Measurements from ENCODE around the gene TNIK.

The TNIK gene

GRCh38 chr3:171358181-171358880 lies 101.9 kb downstream of the TNIK start:
- no peak for DNase-seq

- no peak for DNase-seq
These were observed 102.5 kb downstream of the TNIK start for GRCh38 chr3:171357721-171358120.

- DNase-seq, result no peak
These were observed 104.0 kb downstream of the TNIK start for GRCh38 chr3:171356251-171356650.

- no peak for DNase-seq
These were observed 105.3 kb downstream of the TNIK start for GRCh38 chr3:171354706-171355582.

- no peak for DNase-seq
These were observed 106.0 kb downstream of the TNIK start for GRCh38 chr3:171354049-171354705.

GRCh38 chr3:171353423-171353822 lies 106.8 kb downstream of the TNIK start:
- no peak for DNase-seq

- no peak for DNase-seq
These were observed 107.7 kb downstream of the TNIK start for GRCh38 chr3:171352387-171352935.

- no peak for DNase-seq
These were observed 108.5 kb downstream of the TNIK start for GRCh38 chr3:171351676-171352075.

- no peak for DNase-seq
These were observed 109.8 kb downstream of the TNIK start for GRCh38 chr3:171350364-171350763.

GRCh38 chr3:171349392-171349791 lies 110.8 kb downstream of the TNIK start:
- DNase-seq, result no peak

- no peak for DNase-seq
These were observed 112.1 kb downstream of the TNIK start for GRCh38 chr3:171348121-171348520.

GRCh38 chr3:171347301-171348039 lies 112.7 kb downstream of the TNIK start:
- no peak for DNase-seq

- no peak for DNase-seq
These were observed 113.5 kb downstream of the TNIK start for GRCh38 chr3:171346582-171347300.

- no peak for DNase-seq
These were observed 114.2 kb downstream of the TNIK start for GRCh38 chr3:171346019-171346418.

GRCh38 chr3:171345107-171345843 lies 114.9 kb downstream of the TNIK start:
- no peak for DNase-seq

GRCh38 chr3:171343693-171344092 lies 116.5 kb downstream of the TNIK start:
- DNase-seq, result no peak

- no peak for DNase-seq
These were observed 117.3 kb downstream of the TNIK start for GRCh38 chr3:171342783-171343420.

GRCh38 chr3:171342200-171342599 lies 118.0 kb downstream of the TNIK start:
- DNase-seq, result no peak

GRCh38 chr3:171340434-171340833 lies 119.8 kb downstream of the TNIK start:
- DNase-seq, result no peak

GRCh38 chr3:171339598-171339997 lies 120.6 kb downstream of the TNIK start:
- DNase-seq, result no peak

- DNase-seq, result no peak
These were observed 123.8 kb downstream of the TNIK start for GRCh38 chr3:171336406-171336805.
